Vagina (tissue), 2 donors: Measurements from ENCODE around the gene SYTL4. TPM values are rescaled to one million over a fixed set of nuclear protein-coding genes. Genes with fewer than 3 reads are reported as not detected.

ENCODE experiments used
- DNase-seq, 2 donors: peaks; one replicate each; pipeline ENCODE4 v3.0.0-alpha.2; 2017; ENCODE audit errors: extremely low spot score in 2 of 2
- H3K27ac ChIP-seq: fragments of 200-600 bp; sonication (generic); one replicate; pipeline ENCODE4 v1.5.1; 2019
- H3K27me3 ChIP-seq: fragments of 200-600 bp; sonication (generic); one replicate; pipeline ENCODE4 v1.5.1; 2019
- H3K36me3 ChIP-seq, 2 donors: fragments of 200-600 bp; sonication (generic); one replicate each; pipeline ENCODE4 v1.5.1; 2017 to 2019
- H3K4me1 ChIP-seq: fragments of 200-600 bp; sonication (generic); one replicate; pipeline ENCODE4 v1.5.1; 2019
- H3K4me3 ChIP-seq, 2 donors: fragments of 200-600 bp; sonication (generic); 1 replicate in 1 of 2; 2 replicates in 1 of 2; pipeline ENCODE4 v1.5.1; 2016 to 2019
- H3K9me3 ChIP-seq: fragments of 200-600 bp; sonication (generic); one replicate; pipeline ENCODE4 v1.5.1; 2019
- CTCF ChIP-seq, 3 experiments: fragments of 450-650 bp in 2 of 3; fragments of 200-600 bp in 1 of 3; sonication (generic) in 1 of 3; IDR thresholded peaks; one replicate each; pipeline ENCODE4 v1.5.1; 2017 to 2019; ENCODE audit warnings: antibody characterized with exemption in 3 of 3, mild to moderate bottlenecking in 2 of 3, moderate library complexity in 2 of 3
- POLR2A ChIP-seq, 2 donors: fragments of 450-650 bp; IDR thresholded peaks; one replicate each; pipeline ENCODE4 v1.6.1; 2017; ENCODE audit warnings: antibody characterized with exemption in 2 of 2, mild to moderate bottlenecking in 2 of 2, moderate library complexity in 2 of 2
- POLR2AphosphoS5 ChIP-seq, 2 donors: sonication (generic); formaldehyde crosslinking; IDR thresholded peaks; one replicate each; pipeline ENCODE4 v1.9.0; 2017; ENCODE audit warnings: antibody characterized with exemption in 2 of 2, mild to moderate bottlenecking in 2 of 2, low read depth in 1 of 2; ENCODE audit not compliant: insufficient read depth in 1 of 2
- intact Hi-C: fragments of 100-400 bp; cut with DNase I; formaldehyde crosslinking; loops from one replicate; pipeline ENCODE4 v1.15.1; 2023
- total RNA-seq: library from RNA; depleted of rRNA; stranded (reverse); fragments of >200 nt; gene quantifications from one replicate; pipeline ENCODE4 v1.2.3, GENCODE V29; 2016

SYTL4 gene
- total RNA-seq, 1 donor from 2014 or later = 21.9 TPM

- peak in 1 of 2 donors; percentile 94 for DNase-seq
- no peak overlapping the region for H3K4me3 ChIP-seq
- intact Hi-C loops = no loop called here
- TF ChIP-seq CTCF (IDR thresholded peaks at IDR 0.05) = no peak
- TF ChIP-seq POLR2A (IDR thresholded peaks at IDR 0.05) = no peak
- peak; percentile 20 to 77 for TF ChIP-seq POLR2AphosphoS5 (IDR thresholded peaks at IDR 0.05; ENCODE audit: insufficient read depth in 1 of 2, low read depth in 1 of 2)
- H3K27me3 ChIP-seq = no peaks in the 10 kb centered on the region
- peaks cover 24% of the 10 kb centered on the region for H3K4me1 ChIP-seq
- peak overlapping the region; percentile 77 for H3K27ac ChIP-seq
- H3K9me3 ChIP-seq = no peaks in the 10 kb centered on the region
- no peaks in the 10 kb centered on the region for H3K36me3 ChIP-seq
Observed at GRCh38 chrX:100649550-100650356, 82.2 kb downstream of the SYTL4 start.

- TF ChIP-seq POLR2AphosphoS5 (IDR thresholded peaks at IDR 0.05; ENCODE audit: insufficient read depth in 1 of 2, low read depth in 1 of 2) = no peak
- TF ChIP-seq POLR2A (IDR thresholded peaks at IDR 0.05) = no peak
- TF ChIP-seq CTCF (IDR thresholded peaks at IDR 0.05) = no peak
- no peaks in the 10 kb centered on the region for H3K9me3 ChIP-seq
- peaks cover 25% of the 10 kb centered on the region for H3K4me1 ChIP-seq
- H3K27me3 ChIP-seq = no peaks in the 10 kb centered on the region
- H3K27ac ChIP-seq = peak overlapping the region; percentile 77
- DNase-seq = no peak
- intact Hi-C loops = no loop called here
- H3K4me3 ChIP-seq = no peak overlapping the region
- no peaks in the 10 kb centered on the region for H3K36me3 ChIP-seq
Observed at GRCh38 chrX:100648458-100649417, 83.2 kb downstream of the SYTL4 start.

GRCh38 chrX:100647739-100648138 lies 84.2 kb downstream of the SYTL4 start:
- Histone ChIP-seq H3K27ac (peak overlapping the region; percentile 77), H3K4me1 (peaks cover 35% of the 10 kb centered on the region), H3K27me3 (no peaks in the 10 kb centered on the region), H3K9me3 (no peaks in the 10 kb centered on the region), H3K4me3 (no peak overlapping the region), H3K36me3 (no peaks in the 10 kb centered on the region)
- DNase-seq = no peak
- TF ChIP-seq POLR2AphosphoS5 (IDR thresholded peaks at IDR 0.05; ENCODE audit: insufficient read depth in 1 of 2, low read depth in 1 of 2) (no peak), POLR2A (IDR thresholded peaks at IDR 0.05) (no peak), CTCF (IDR thresholded peaks at IDR 0.05) (no peak)
- intact Hi-C loops = no loop called here

DNA sequence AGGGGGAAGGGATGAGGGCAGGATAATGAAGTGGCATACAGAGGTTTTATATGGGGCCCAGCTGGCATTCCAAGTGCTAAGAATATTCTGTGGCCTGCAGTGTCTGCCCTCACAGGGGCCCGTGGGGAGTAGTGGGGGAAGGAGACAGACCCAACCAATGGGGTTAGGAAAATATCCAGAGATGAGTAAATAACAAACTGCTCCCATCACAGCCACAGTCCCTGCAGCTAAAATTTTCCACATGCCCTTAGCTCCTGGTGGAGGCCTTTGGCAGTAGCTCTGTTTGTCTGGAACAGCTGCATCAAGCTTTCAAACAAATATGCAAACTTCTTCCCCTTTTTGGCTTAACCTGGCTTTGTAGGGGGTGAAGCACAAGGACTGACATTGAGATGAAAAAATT lies 84.8 kb downstream of the SYTL4 start:
- Histone ChIP-seq H3K4me1 (peaks cover 35% of the 10 kb centered on the region), H3K36me3 (no peaks in the 10 kb centered on the region), H3K9me3 (no peaks in the 10 kb centered on the region), H3K4me3 (no peak overlapping the region), H3K27me3 (no peaks in the 10 kb centered on the region), H3K27ac (peak overlapping the region; percentile 77)
- intact Hi-C loops = no loop called here
- DNase-seq = no peak
- no peak for TF ChIP-seq POLR2A (IDR thresholded peaks at IDR 0.05)
- no peak for TF ChIP-seq POLR2AphosphoS5 (IDR thresholded peaks at IDR 0.05; ENCODE audit: insufficient read depth in 1 of 2, low read depth in 1 of 2)
- TF ChIP-seq CTCF (IDR thresholded peaks at IDR 0.05) = no peak
